G401.6 (cell line): ENCODE data around the gene ZNF358.
A peak's percentile ranks its signal among the peaks of the same experiment; 100 is the strongest.

ENCODE experiments used
- FAIRE-seq: peaks from 2 replicates; lab custom pipeline; 2012; peaks lifted over from hg19 to GRCh38; lab: Jason Lieb, UNC

The ZNF358 gene

DNA sequence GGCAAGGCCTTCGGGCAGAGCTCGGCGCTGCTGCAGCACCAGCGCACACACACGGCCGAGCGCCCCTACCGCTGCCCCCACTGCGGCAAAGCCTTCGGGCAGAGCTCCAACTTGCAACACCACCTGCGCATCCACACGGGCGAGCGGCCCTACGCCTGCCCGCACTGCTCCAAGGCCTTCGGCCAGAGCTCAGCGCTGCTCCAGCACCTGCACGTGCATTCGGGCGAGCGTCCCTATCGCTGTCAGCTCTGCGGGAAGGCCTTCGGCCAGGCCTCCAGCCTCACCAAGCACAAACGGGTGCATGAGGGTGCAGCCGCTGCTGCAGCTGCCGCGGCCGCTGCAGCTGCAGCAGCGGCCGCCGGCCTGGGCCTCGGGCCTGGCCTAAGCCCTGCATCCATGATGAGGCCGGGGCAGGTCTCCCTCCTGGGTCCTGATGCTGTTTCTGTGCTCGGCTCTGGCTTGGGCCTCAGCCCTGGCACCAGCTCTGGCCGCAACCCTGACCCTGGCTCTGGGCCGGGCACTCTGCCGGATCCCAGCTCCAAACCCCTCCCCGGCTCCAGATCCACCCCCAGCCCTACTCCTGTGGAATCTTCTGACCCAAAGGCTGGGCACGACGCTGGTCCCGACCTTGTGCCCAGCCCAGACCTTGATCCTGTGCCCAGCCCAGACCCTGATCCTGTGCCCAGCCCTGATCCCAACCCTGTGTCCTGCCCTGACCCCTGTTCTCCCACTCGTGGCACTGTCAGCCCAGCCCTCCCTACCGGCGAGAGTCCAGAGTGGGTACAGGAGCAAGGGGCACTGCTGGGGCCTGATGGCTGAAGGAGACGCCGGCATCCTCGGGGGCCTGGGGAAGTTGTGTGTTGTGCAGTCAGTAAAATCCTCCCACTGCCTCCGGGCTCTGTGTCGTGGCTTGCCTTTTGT, 4.5 kb downstream of the ZNF358 start:
- no peak for FAIRE-seq

DNA sequence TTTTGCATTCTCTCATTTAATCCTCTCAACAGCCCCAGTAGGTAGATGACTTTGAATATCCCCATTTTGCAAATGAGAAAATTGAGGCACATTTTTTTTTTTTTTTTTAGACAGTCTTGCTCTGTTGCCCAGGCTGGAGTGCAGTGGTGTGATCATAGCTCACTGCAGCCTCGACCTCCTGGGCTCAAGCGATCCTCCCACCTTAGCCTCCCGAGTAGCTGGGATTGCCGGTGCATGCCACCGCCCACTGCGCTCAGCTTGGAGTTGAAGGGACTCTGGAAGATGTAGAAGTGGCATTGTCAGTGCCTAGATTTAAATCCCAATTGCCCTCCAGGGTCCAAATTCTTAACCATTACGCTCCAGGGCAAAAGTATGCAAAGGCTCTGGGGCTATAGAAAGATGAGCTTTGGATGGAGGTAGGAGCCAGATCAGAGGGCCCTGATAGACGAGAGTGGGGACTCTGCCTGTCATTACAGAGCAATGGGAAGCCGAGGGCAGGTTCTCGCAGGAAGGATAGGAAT, 5.7 kb downstream of the ZNF358 start:
- FAIRE-seq = no peak

DNA sequence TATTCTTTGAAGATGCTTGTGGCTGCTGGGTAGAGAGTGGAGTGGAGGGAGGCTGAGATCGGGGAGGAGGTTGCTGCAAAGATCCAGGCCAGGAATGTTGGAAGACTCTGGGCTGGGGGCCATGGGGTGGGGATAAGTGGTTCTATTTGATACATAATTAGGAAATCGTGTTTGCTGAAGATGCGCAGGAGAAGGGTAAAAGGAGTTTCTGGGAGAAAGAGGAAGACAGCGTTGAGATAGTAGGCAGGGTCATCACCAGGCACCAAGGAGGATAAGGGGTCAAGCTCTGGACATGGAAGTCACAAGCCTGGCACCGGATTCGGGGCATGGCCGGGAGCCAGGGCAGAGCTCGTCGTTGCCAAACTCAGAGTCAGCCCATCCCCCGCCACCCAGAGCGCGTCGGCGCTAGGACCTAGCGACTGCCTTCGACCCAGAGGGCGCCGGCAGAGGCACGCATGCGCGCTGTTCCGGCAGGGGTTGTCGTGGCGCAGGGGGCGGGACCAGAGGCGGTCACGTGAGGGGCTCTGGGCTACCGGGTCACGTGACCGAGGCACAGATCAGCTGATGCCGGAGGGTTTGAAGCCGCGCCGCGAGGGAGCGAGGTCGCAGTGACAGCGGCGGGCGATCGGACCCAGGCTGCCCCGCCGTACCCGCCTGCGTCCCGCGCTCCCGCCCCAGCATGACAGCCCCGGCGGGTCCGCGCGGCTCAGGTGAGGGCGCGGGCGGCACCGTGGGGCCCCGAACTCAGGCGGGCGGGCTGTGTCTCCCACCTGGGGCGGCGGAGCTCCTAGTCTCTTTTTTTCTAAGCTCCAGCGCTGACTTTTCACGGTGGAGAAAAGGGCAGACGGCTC, 6.4 kb downstream of the ZNF358 start, which contains the start of gene MCOLN1:
MCOLN1 (plus strand) TSS at position 553 of the 851 bp plus-strand sequence; CDS start at position 680, 127 bp downstream.
- peak; percentile 85 for FAIRE-seq

DNA sequence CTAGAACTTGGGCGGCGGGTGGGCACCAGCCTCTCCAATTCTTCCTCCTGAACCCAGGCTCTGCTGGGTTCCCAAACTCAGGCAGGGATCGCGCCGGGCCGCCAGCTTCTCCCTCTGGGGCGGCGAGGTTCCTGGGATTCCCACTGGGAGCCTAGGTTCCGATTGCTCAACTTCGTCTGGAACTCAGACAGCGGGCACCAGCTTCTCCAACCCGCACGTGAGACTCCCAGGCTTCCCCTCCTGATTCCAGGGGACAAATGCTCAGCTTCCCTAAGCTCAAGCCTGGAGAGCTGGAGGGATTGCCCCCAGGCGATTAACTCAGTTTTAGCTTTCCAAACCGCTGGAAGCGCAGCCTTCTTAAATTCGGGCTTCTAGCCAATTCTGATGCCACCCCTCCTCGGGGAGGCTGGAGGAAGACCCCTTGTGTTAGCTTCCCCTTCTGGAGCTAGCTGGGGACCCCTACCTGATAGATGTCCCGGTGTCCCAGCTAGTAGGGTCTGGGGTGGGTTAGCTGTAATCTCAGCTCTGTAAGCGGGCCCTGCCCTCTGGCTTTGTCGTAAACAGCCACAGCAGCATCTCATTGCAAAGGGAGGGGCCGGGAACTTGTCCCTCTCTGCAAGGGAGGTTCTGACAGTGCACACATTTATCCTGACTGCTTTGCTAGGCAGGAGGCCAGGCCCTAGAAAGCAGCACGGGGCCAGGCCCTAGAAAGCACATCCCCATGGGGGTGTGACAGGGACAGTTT, 7.2 kb downstream of the ZNF358 start:
- FAIRE-seq = no peak

DNA sequence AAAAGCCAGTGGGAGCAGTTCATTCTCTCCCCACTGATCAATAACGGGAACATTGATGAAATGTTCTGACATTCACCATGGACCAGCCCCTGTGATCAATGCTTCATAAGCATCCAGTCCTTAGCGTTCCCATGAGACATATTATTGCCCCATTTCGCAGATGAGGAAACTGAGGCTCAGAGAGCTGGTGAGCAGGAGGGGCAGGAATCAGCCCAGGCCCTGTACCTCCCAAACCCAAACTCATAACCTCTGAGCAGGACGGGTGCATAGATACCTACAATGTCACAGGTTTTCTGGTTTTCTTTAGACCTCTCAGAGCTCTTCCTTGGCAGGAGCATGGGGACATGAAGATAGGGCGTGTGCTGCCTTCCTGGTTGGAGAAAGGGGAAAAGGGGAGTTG, 8.6 kb downstream of the ZNF358 start:
- FAIRE-seq = no peak

DNA sequence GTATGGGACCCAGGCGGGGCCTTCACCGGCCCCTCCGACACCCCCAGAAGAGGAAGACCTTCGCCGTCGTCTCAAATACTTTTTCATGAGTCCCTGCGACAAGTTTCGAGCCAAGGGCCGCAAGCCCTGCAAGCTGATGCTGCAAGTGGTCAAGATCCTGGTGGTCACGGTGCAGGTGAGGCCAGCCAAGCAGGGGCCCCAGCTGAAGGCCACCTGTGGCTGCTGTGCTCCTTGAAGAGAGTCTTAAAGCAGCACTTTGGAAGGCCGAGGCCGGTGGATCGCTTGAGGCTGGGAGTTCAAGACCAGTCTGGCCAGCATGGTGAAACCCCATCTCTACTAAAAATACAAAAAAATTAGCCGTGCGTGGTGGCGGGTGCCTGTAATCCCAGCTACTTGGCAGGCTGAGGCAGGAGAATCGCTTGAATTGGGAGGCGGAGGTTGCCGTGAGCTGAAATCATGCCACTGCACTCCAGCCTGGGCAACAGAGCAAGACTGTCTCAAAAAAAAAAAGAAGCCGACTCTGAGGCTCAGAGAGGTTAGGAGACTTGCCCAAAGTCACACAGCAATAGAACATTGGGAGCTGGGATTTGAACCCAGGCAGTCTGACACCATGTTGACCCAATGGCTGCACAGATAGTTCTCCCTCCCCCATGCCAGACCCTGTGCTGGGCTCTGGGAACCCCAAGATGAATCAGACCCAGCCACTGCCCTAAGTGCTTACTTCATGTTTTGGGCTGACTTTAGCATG, 9.3 kb downstream of the ZNF358 start:
- FAIRE-seq = no peak

DNA sequence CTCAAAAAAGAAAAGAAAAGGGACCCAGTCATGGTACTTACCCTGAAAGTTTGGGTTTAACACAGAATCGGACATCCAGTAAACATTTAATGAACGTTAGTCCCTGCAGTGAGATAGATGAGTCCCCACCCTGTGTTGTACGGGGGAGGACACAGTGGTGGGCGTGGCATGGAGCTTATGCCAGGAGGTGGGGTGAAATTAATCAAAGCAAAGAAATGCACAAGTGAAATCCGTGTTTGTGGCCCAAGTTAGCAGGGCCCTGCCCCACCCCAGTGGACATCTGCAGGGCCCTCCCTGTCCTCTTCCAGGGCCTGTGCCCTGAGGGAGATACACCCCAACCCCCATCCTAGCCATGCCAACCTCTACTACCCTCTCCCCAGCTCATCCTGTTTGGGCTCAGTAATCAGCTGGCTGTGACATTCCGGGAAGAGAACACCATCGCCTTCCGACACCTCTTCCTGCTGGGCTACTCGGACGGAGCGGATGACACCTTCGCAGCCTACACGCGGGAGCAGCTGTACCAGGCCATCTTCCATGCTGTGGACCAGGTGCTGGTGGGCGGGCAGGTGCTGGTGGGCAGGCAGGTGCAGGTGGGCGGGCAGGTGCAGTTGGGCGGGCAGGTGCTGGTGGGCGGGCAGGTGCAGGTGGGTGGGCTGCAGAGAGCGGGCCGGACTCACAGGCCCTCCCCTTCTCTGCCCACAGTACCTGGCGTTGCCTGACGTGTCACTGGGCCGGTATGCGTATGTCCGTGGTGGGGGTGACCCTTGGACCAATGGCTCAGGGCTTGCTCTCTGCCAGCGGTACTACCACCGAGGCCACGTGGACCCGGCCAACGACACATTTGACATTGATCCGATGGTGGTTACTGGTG, 10.4 kb downstream of the ZNF358 start:
- FAIRE-seq = no peak

DNA sequence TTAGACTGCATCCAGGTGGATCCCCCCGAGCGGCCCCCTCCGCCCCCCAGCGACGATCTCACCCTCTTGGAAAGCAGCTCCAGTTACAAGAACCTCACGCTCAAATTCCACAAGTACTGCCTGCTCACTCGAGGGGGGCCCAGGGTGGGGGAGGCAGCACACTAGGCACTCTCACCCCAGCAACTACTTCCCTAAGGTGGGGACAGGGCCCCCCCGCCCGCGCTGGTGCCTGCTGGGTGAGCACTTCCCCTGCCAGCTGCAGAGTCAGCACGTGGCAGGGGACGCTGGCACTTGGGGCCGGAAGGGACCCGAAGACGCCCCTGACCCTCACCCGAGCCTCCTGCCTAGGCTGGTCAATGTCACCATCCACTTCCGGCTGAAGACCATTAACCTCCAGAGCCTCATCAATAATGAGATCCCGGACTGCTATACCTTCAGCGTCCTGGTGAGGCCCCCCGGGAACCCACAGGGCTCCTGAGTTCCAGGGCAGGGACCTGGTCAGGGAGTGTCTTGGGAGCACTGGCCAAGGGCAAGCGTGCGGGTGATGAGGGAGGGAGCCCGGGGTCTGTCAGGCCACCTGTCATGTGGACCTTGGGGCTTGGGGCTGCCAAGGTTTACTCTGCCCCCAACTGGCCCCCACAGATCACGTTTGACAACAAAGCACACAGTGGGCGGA, 11.8 kb downstream of the ZNF358 start:
- no peak for FAIRE-seq

DNA sequence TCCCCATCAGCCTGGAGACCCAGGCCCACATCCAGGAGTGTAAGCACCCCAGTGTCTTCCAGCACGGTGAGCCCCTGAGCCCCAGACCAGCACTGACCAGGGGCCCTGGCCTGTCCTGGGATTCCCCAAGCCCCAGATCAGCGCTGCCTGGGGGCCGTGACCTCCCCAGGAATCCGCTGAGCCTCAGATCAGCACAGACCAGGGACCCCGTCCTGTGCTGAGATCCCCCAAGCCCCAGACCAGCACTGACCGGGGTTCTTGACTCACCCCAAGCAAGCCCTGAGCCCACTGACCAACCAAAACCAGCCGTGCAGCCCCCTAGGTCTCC, 12.3 kb downstream of the ZNF358 start:
- FAIRE-seq = no peak

DNA sequence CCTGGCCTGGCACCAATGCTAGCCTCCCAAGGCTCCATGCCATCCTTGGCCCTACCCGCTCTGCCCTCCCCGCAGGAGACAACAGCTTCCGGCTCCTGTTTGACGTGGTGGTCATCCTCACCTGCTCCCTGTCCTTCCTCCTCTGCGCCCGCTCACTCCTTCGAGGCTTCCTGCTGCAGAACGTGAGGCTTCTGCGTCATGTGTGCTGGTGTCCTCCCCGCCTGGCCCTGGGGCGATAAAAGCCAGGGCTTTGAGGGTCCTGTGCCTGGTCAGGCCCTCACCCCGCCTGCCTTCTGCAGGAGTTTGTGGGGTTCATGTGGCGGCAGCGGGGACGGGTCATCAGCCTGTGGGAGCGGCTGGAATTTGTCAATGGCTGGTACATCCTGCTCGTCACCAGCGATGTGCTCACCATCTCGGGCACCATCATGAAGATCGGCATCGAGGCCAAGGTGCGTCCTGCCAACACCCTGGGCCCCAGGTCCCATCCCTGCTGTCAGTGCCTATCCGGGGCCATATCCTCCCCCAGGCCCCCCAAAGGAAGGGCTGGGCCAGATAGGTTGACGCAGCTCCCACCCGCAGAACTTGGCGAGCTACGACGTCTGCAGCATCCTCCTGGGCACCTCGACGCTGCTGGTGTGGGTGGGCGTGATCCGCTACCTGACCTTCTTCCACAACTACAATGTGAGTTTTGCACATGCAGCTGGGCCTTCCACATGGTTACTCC, 12.8 kb downstream of the ZNF358 start:
- no peak for FAIRE-seq

DNA sequence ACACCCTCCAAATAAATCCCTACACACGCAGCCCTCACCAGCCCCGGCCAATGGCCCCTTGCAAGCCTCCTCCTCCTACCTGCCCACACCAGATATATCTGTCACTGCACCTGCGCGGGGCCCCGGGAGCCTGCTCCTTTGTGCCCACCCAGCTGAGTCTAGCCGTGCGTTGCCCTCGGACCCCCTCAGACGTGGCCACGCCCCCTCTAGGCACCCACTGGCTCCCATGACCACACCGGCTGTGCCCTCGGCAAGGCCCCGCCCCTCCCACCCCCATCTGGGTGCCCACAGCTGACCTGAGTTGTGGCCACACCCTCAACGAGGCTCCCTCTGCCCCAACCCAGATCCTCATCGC, 13.3 kb downstream of the ZNF358 start:
- FAIRE-seq = no peak

DNA sequence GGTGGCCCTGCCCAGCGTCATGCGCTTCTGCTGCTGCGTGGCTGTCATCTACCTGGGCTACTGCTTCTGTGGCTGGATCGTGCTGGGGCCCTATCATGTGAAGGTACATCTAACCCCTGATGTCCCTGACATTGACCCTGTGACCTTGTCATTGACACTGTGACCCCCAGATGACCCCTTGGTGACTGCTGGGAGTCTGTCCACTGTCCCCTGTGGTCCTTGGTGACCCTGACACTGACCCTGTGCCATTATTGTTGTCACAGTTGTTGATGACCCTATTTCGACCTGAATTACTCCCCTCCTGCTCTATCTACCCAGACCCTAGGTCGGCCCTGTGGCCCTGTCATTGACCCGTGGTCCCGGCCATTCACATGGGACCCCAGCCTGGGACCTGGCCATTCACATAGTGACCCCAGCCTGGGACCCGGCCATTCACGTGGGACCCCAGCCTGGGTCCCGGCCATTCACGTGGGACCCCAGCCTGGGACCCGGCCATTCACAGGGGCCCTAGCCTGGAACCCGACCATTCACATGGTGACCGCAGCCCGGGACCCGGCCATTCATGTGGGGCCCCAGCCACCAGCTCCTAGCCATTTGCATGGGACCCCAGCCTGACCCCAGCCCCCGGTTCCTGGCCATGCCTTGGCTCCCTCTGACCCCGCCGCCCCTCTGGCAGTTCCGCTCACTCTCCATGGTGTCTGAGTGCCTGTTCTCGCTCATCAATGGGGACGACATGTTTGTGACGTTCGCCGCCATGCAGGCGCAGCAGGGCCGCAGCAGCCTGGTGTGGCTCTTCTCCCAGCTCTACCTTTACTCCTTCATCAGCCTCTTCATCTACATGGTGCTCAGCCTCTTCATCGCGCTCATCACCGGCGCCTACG, 13.9 kb downstream of the ZNF358 start:
- no peak for FAIRE-seq

DNA sequence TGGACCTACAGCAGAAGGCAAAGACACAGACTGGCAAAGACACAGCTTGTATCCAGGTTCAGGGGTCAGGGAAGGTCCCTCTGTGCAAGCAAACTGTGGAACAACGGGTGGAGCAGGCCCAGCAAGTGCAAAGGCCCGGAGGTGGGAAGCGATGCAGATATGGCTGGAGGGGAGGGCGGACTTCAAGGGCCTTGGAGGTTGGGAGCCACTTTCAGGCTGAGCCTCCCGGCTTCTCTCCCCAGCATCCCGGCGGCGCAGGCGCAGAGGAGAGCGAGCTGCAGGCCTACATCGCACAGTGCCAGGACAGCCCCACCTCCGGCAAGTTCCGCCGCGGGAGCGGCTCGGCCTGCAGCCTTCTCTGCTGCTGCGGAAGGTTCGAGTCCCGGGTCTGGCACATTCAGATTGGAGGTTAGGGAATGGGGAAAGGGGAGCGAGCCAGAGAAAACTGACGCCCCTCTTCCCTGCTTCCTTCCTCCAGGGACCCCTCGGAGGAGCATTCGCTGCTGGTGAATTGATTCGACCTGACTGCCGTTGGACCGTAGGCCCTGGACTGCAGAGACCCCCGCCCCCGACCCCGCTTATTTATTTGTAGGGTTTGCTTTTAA, 17.5 kb downstream of the ZNF358 start:
- FAIRE-seq = no peak

DNA sequence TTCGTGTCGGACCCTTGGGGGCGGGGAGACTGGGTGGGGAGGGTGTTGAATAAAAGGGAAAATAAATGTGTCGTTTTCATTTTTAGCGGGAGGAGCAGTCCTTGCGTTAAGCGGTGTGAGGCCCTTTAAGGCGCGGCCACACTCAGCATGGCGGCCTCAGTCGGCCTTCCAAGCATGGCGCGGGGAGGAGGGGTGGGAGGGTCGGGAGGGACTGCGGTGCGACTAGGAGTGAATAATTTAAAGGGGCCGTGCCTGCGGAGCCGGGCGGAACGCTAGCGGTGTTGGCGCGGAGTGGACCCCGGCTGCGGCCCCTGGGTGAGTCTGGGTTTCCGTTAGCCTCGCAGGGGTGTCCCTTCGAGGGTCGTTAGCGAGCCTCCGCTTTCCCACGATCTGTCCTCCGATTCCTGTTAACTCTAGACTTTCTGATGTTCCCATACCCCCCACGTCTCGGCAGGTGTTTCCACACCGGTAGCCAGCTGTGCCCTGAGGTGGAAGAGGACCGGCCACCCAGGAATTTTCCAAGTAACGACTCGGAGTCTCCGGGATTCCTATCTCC, 18.1 kb downstream of the ZNF358 start:
- FAIRE-seq = no peak

DNA sequence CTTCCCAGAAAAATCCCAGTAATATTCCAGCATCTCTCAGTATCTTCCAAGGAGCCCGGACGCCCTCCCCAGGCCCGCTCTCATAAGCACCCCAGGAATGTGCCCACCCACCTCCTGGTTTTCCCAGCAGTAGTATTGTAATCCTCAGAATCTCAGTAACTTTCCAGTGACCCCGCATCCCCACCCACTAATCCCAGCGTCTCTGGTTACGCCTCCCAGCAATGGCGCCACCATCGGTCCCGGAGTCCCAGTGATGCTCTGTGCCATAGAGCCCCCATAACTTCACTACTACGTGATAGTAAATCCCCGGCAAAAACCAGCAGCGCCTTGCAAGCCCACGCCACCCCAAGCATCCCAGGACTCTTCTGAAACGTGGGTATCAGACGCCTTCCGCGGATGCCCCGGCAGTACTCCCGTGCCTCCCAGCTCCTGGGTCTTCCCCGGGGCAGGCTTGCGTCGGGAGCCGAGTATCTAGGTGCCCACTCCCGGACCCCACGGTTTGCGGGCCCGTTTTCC, 18.7 kb downstream of the ZNF358 start:
- peak; percentile 94 for FAIRE-seq

DNA sequence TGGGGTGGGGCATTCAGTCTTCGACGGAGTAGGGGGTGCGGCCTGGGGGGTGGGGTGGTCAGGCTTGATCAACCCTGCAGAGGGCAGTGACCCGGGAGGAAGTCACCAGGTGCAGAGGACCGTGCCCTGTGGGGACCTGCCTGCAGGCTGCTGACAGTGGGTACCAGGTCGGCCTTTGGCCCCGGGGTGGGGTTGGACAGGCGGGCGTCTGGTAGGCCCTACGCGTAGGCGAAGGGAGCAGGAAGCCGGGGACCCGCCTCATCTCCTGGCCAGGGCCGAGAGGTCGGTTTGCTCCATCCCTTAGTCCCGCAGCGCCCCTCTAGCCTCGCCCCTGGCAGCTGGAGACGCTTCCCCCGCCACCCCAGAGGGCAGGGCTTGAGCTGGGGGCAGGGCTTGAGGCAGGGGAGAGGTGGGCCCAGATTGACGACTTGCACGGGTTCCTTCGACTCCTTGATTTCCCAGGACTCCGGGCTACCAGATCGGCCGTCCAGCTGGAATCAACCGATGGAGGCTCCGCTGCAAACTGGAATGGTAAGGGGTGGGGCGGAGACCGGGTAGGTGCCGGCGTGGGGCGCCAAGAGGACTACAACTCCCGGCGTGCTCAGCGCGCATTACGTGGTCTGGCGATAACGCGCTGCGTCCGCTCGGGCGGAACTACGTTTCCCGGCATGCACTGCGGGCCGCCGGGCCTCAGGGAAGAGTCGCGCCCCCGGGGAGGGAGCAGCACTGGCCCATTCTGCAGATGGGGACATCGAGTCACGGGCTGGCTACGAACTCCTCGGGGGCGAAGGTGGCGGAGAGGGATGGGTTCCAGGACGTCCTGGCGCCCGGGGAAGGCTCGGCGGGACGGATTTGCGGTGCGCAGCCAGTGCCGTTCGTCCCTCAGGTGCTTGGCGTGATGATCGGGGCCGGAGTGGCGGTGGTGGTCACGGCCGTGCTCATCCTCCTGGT, 19.4 kb downstream of the ZNF358 start, which contains the start of gene PNPLA6:
PNPLA6 (plus strand) TSS at position 671 of the 951 bp plus-strand sequence; CDS start at position 743, 72 bp downstream.
- peak; percentile 93 for FAIRE-seq
